Ramos (cell line): ENCODE data around the gene NFATC2.

Source experiments
- in situ Hi-C: fragments of 300-500 bp; cut with MboI; formaldehyde crosslinking; loops from one replicate; pipeline ENCODE4 v1.14.3; 2022; ENCODE audit warnings: low sequenced_read_pairs; ENCODE audit not compliant: unreplicated experiment

The NFATC2 gene

DNA sequence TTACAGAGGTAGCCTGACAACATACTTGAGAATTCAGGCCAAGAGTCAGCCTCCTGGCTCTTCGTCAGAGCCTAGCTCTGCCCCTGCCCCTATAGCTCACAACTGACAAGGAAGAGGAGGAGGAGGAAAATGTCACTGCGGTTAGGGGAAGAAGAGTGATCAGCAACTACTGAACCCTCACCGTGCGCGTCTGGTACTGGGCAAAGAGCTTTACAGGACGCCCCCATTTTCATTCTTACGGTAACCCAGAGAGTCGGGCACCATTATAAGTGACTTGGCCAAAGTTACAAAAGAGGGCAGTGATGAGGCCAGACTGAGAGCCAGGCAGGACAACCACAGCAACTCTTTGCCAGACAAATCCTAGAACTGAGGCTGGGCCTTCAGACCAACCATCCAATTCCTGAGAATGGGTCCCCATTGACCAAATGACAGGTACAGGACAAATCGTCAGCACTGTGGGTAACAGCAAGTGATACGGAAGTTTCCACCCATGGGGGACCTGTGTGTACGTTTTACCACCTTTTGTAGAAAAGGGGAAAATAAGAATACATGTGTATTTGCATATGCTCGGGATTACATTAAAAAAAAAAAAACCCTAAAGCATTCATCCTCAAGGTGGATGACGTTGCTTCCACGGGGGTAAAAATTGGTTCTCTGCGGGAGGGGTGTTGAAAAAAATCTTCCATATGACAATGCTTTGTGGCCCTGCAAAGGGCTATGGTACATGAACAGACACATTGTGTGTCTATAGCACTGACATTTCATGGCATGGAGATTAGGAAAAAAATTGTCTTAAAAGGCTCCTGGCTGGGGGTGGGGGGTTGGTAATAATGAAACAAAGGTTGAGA is 118.0 kb downstream of the NFATC2 start:
- in situ Hi-C loops = loop anchor here (25.0 kb wide), 1 partner anchor 612 kb away; no protein-coding TSS in a partner anchor

DNA sequence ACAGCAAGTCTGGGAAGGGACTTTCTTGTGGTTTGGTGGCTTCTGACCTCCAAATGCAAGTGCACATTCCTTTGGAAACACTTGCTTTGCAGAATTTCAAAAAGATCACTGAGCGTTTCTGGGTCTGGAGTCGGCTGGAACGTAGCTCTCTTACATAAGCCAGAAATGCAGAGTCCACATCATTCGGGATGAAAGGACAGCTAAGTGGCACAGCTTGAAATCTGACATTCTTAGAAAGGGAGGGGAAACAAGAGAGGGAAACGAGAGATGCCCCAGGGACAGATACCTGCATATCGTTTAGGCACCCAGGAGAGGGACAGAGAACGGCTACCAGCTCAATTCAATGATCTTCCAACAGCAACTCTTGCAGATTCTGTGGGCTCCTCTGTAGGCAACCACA is 118.7 kb downstream of the NFATC2 start:
- in situ Hi-C loops = loop anchor here (25.0 kb wide), 1 partner anchor 612 kb away; no protein-coding TSS in a partner anchor

- in situ Hi-C loops = loop anchor here (25.0 kb wide), 1 partner anchor 611 kb away; no protein-coding TSS in a partner anchor
Measured at GRCh38 chr20:51423290-51423667, 119.2 kb downstream of the NFATC2 start.

GRCh38 chr20:51422514-51423289 is 119.8 kb downstream of the NFATC2 start:
- in situ Hi-C loops = loop anchor here (25.0 kb wide), 1 partner anchor 610 kb away; no protein-coding TSS in a partner anchor

GRCh38 chr20:51420805-51421204 is 121.7 kb downstream of the NFATC2 start:
- in situ Hi-C loops = loop anchor here (25.0 kb wide), 1 partner anchor 609 kb away; no protein-coding TSS in a partner anchor

DNA sequence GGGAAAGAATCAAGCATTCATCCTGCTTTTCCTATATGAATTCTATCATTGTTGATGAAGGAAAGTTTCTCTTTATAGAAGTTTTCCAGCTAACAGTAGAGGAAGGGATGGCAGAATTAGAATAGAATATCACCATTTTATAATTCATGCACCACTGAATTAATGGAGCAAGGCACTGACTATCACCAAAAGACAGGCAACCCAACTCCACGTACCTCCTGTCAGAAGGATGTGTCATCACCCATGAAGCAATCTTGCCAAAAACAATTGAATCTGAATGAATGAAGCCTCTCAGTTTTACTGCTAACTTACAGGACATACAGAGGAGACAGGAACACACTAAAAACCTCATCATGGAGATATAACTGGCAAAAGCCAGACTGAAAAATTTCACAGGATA is 122.4 kb downstream of the NFATC2 start:
- in situ Hi-C loops = loop anchor here (25.0 kb wide), 1 partner anchor 608 kb away; no protein-coding TSS in a partner anchor

- in situ Hi-C loops = loop anchor here (25.0 kb wide), 1 partner anchor 607 kb away; no protein-coding TSS in a partner anchor
Measured at GRCh38 chr20:51419646-51420045, 122.9 kb downstream of the NFATC2 start.

DNA sequence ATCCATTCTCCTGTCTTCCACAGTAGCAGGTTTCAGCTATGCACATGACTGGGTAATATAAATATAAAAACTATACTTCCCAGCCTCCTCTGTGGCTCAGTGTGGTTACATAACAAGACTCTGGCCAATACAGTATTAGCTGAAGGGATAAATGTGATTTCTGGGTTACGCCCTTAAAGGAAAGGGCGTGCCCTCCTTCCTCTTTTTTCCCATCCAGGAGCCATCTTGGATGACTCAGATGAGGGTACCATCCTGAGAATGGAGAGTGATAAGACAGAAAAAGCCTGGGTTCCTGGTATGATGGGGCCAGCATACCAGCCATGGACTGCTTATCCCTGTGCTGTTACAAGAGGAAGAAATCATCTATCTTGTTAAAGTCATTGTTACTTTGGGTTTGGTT is 123.3 kb downstream of the NFATC2 start:
- in situ Hi-C loops = loop anchor here (25.0 kb wide), 1 partner anchor 607 kb away; no protein-coding TSS in a partner anchor

- in situ Hi-C loops = loop anchor here (25.0 kb wide), 1 partner anchor 606 kb away; no protein-coding TSS in a partner anchor
Measured at GRCh38 chr20:51418137-51418529, 124.4 kb downstream of the NFATC2 start.

DNA sequence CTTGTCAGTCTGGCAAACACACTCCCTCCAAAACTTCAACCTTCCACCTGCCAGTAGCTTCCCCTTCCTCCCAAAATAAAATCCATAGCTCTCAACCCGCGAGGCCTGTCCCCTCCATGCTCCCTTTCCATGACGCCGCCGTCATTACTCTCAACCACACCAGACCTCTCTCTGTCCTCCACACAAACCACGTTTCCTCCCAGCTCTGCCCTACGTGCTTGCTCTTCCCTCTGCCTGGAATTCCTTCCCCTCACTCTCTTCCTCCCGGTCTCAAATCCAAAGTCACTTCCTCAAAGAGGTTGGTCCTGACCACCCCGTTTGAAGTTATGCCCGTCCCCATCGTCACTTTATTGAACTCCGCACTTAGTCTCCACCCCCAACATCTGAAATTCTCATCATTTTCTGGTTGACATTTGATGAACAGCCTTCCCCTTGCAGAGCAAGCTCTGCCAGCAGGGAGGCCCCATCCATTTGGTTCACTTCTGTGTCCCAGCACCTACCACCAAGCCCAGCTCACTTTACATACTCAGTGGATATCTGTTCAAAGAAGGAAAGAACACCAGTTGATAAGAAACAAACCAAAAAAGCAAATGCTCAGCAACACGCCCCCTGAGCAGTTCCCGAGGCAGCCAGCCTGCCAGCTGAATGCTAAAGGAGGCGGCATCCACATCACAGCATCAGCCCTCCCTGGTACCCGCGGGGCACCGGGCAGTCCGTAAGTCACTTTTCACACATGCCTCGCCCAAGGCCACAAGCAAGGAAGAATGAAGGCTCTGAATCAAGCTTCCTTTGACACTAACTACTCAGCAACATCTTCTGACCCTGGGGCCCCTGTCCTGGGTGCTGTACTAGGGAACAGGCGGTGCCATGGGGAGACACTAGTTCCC is 125.0 kb downstream of the NFATC2 start:
- in situ Hi-C loops = loop anchor here (25.0 kb wide), 1 partner anchor 605 kb away; no protein-coding TSS in a partner anchor

GRCh38 chr20:51416532-51417249 is 125.8 kb downstream of the NFATC2 start:
- in situ Hi-C loops = loop anchor here (25.0 kb wide), 1 partner anchor 604 kb away; no protein-coding TSS in a partner anchor

GRCh38 chr20:51413857-51414256 is 128.7 kb downstream of the NFATC2 start:
- in situ Hi-C loops = loop anchor here (25.0 kb wide), 1 partner anchor 602 kb away; no protein-coding TSS in a partner anchor

GRCh38 chr20:51412951-51413481 is 129.5 kb downstream of the NFATC2 start:
- in situ Hi-C loops = loop anchor here (25.0 kb wide), 1 partner anchor 601 kb away; no protein-coding TSS in a partner anchor

DNA sequence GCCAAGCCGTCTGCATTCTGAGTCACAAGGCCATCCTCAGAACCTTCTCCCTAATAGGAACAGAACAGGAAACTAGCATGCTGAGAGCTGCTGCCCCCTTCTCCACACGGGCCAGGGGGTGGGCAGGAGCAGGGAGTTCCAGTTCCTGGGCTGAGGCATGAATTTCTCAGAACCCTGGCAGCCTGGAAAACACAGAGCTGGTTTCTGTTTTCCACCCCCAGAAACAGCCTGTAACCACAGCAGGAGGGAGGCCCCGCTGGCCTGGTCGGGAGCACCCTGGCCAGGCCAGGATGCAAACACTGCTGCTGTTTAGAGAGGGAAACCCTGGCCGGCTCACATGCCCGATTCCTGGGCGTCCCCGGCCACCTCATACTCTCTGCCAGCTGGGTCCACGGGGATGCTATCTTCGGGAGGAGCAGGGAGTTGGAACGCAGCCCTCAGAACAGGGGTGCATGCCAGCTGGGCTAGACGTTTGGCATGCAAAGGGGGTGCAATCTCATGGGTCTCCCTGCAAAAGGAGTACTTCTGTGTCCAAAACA is 130.1 kb downstream of the NFATC2 start:
- in situ Hi-C loops = loop anchor here (25.0 kb wide), 1 partner anchor 600 kb away; no protein-coding TSS in a partner anchor

DNA sequence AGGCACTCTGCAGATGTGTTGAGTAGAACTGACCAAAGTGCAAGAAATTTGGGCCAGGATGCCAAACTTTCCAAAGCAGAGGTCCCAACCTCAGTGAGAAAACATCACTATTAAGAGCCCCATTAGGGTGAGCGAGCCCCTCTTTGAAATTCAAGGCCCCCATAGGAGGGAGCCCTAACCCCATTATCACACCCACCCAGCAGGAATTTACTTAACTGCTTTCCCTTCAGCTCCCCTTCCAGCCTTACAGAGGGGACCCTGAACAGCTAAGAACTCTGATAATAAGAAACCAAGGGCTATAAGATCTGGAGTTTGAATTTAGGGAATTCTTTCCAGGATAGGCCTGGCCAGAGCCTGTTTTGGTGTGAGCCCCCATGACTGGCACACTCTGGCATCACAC is 130.6 kb downstream of the NFATC2 start:
- in situ Hi-C loops = loop anchor here (25.0 kb wide), 1 partner anchor 600 kb away; no protein-coding TSS in a partner anchor

GRCh38 chr20:51410586-51411325 is 131.8 kb downstream of the NFATC2 start:
- in situ Hi-C loops = loop anchor here (25.0 kb wide), 1 partner anchor 598 kb away; no protein-coding TSS in a partner anchor

DNA sequence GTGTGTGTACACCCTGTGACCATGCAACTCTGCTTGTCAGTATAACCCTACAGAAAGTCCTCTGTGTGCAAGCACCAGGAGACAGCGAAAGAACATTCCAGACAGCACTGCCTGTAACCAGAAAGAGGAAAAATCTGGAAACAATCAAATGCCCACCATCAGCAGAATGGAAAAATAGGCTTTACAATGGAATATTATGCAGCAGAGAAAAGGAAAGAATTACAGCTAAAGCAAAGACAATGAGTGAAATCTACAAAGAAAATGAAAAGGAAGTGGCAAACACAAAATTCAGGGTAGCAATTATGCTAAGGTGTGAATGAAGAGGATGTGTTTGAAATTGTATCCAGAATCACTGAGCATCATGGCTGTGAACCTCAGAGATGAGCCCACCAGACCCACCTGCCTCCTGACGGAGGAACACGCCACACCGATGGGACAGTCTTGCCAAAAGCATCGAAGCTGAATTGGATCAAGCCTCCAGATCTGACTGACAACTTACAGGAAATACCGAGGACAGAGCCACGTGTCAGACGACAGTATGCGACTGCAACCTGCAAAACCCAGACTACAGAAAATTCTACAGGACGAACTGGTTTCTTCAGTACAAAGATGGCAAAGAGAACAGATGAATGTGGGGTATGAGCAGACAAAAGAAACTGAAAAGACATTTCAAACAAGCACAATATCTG is 133.2 kb downstream of the NFATC2 start:
- in situ Hi-C loops = loop anchor here (25.0 kb wide), 1 partner anchor 597 kb away; no protein-coding TSS in a partner anchor
